NCI-H524 (cell line): ENCODE measurements around the gene RELB.
"Not testable (repeated sequence)": the region's sequence is repeated elsewhere in the genome, so short reads cannot be mapped to it uniquely, and the experiment has no call there.

ENCODE experiments used
- DNase-seq, 2 experiments: peaks; one replicate each; lab custom pipeline; 2025; lab: John Stamatoyannopoulos, UW

Gene RELB

GRCh38 chr19:44987148-44987675, 14.1 kb upstream of the RELB start:
- no peak for DNase-seq

DNA sequence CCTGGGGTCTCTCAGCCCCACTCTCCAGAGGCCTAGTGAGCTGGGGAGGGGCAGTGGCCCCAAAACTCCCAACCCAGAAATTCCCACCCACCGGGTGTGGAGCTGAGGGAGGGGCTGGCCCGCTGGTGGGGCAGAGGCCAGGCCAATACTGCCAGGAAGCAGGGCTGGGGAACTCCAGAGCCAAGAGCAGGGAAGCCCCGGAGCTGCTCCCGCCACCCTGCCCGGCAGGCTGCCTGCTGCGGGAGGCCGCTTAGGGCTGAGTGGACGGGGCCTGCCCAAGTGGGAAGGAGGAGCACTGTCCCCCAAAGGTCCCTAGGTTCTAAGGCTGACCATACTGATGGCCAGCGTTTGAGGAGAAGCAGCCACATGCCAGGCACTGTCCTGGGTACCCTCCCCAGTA, 13.0 kb upstream of the RELB start:
- DNase-seq = no peak

DNA sequence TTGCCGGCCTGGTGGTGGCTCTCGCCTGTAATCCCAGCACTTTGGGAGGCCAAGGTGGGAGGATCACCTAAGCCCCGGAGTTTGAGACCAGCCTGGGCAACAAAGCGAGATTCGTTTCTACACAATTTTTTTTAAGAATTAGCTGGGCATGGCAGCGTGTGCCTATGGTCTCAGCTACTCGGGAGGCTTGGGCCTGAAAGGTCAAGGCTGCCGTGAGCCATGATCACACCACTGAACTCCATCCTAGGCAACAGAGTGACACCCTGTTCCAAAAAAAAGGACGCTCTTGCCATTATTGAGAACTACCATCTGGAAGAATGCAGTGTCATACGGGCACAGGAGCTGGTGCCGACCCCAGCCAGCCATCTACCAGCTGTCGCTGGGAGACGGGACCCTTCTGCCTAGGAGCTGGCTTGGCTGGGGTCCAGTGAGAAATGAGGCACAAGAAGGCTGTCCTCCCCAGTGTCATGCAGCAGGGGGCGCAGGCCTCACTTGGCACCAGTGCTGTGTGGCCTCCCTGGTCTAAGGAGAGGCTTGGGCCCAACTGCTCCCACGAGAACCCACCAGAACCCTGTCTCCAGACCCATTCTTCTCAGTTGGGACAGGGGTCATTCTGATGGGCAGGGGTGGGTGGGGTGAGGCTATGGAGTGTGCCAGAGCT, 12.2 kb upstream of the RELB start:
- DNase-seq = peak; percentile 81 to 84

GRCh38 chr19:44990459-44990858, 10.8 kb upstream of the RELB start:
- no peak for DNase-seq

DNA sequence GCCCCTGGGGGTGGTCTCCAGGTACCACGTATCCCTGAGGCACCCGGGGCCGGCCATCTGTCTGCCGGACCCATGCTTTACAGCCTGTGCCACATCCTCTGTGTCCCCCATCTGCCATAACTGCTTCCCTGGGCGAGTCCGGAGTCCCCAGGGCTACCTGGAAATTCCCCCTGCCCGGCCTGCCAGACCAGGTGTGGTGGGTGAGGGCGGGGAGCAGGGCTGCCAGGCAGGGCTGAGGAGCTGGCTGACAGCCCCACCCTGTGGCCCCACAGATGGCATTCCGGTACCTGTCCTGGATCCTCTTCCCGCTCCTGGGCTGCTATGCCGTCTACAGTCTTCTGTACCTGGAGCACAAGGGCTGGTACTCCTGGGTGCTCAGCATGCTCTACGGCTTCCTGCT, 10.3 kb upstream of the RELB start:
- DNase-seq = no peak

DNA sequence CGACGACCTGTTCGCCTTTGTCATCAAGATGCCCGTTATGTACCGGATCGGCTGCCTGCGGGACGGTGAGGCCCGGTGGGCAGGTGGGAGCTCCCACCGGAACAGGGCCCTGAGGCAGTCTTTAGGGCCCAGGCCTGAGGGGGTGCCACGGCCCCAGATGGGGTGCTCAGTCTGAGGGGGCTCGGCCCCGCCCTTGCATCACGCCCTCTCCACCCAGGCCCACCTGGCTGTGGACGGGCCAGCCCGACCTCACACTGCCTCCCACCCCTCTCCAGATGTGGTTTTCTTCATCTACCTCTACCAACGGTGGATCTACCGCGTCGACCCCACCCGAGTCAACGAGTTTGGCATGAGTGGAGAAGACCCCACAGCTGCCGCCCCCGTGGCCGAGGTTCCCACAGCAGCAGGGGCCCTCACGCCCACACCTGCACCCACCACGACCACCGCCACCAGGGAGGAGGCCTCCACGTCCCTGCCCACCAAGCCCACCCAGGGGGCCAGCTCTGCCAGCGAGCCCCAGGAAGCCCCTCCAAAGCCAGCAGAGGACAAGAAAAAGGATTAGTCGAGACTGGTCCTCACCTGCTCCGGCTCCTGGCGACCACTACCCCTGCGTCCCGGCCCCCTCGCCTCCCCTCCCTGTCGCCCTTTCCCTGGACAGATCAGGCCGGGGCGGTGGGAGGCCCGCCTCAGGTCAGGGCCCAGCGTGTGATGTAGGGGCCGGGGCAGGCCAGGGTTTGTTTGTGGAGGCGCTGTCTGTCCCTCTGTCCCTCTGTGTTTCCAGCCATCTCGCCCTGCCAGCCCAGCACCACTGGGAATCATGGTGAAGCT, 8.7 kb upstream of the RELB start:
- no peak for DNase-seq

DNA sequence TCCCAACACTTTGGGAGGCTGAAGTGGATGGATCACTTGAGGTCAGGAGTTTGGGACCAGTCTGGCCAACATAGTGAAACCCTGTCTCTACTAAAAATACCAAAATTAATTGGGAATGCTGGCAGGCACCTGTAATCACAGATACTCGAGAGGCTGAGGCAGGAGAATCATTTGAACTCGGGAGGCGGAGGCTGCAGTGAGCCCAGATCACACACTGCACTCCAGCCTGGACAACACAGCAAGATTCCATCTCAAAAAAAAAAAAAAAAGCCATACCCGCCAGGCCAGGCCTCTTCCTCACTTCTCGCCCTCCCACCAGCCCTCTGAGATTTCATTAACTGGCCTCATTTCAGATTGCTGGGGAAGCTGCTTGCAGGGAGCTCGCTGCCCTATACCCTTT, 7.7 kb upstream of the RELB start:
- no peak for DNase-seq

DNA sequence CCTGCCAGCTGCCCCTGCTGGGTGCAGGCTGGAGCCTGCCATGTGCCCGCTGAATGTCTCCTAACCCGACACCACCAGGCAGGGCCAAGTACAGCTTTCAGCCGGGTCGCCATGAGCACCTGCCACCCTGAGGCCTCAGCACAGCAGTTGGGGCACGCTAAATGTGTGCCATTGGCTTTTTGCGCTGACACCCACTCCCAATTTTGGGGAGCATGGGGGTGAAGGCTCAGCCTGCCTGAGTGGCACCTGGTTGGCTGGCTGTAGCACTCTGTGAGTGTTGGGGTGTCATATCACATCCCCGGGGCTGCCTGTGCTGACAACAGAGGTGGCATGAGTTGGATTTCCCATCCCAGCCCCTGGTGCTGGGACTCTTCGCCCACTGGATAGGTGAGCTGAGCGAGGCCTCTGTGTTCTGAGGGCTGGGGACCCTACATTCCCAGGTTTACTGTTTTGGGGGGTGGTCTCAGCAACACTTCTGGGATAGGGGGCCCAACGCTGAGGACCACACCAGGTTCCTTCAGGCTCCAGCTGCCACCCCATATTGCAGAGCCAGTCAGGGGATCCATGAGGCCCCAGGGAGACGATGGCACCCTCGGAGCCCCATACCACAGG, 7.2 kb upstream of the RELB start:
- DNase-seq = no peak

DNA sequence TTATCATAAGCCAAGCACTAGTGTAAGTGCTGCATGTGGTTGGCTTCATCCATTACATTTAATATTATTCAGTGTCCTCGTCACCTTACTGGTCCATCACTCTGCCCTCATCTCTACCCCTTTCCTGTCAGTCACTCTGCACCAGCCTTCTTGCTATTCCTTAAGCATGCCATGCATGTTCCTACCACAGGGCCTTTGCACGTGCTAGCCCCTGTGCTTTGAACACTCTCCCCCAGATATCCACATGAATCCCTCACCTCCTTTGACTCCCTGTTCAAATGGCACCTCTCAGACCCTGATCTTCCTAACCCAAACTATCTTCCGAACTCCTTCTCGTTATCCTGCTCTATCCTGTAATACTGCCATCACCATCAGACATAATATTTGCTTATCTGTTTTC, 3.2 kb upstream of the RELB start:
- no peak for DNase-seq

GRCh38 chr19:44999131-44999925, 1.9 kb upstream of the RELB start:
- DNase-seq = not testable (repeated sequence)

DNA sequence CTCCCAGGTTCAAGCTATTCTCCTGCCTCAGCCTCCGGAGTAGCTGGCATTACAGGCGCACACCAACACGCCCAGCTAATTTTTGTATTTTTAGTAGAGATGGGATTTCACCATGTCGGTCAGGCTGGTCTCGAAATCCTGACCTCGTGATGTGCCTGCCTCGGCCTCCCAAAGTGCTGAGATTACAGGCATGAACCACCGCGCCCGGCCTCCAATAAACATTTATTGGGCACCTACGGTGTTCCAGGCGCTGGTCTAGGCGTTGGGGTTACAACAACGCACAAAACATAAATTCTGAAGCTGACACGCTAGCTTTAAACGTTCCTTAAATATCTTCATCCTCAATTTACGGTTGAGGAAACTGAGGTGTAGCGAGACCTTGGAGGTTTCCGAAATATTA, 599 bp upstream of the RELB start:
- DNase-seq = not testable (repeated sequence)

DNA sequence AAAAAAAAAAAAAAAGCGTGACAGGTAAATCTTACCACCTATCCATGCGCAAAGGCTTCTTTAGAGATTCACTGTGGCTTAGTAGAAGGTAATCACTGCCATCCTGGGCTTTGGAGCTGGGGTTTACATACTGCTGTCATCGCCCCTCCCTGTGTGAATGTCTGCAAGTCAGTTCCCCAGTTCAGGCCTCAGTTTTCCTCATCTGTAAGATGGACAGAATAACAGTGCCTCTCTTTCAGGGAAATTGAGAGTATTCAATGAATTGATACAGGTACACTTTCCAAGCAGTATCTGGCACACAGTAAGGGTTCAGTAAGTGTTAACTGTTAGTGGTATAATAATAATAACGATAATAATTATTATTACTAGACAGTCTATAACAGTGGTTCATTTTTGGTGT, 2.2 kb downstream of the RELB start:
- no peak for DNase-seq

DNA sequence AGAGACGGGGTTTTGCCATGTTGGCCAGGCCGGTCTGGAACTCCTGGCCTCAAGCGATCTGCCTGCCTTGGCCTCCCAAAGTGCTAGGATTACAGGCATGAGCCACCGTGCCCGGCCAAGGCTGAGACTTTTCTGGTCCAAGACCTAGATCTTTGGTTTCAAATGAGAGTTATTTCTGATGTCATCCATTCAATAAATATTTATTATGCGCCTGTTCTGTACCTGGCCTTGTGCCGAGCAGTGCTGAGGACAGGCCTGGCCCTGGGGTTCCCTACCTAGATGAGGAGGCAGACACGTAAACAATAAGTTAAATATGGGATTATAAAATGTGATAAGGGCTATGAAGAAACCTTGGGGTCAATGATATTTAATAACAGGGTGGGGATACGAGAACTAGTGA, 4.5 kb downstream of the RELB start:
- DNase-seq = no peak

GRCh38 chr19:45008552-45008951, 7.3 kb downstream of the RELB start:
- DNase-seq = peak in 1 of 2 experiments; percentile 17

GRCh38 chr19:45009625-45010255, 8.5 kb downstream of the RELB start:
- no peak for DNase-seq

DNA sequence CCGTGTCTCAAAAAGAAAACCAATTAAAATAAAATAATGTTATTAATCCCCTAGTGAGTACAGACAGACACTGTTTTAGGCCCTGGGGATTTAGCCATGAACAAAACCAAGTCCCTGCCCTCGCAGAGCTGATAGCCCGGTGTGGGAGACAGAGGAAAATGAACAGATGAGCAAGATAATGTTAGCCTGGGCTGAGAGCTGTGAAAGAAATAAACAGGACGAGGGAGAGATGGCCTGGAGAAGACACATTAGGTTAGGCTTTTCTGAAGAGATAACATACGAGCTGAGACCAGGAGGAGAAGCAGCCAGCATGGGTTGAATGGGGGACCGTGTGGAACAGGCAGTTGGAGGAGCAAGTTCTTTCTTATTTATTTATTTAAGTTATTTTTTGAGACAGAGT, 9.0 kb downstream of the RELB start:
- no peak for DNase-seq

GRCh38 chr19:45011959-45012358, 10.7 kb downstream of the RELB start:
- DNase-seq = no peak

DNA sequence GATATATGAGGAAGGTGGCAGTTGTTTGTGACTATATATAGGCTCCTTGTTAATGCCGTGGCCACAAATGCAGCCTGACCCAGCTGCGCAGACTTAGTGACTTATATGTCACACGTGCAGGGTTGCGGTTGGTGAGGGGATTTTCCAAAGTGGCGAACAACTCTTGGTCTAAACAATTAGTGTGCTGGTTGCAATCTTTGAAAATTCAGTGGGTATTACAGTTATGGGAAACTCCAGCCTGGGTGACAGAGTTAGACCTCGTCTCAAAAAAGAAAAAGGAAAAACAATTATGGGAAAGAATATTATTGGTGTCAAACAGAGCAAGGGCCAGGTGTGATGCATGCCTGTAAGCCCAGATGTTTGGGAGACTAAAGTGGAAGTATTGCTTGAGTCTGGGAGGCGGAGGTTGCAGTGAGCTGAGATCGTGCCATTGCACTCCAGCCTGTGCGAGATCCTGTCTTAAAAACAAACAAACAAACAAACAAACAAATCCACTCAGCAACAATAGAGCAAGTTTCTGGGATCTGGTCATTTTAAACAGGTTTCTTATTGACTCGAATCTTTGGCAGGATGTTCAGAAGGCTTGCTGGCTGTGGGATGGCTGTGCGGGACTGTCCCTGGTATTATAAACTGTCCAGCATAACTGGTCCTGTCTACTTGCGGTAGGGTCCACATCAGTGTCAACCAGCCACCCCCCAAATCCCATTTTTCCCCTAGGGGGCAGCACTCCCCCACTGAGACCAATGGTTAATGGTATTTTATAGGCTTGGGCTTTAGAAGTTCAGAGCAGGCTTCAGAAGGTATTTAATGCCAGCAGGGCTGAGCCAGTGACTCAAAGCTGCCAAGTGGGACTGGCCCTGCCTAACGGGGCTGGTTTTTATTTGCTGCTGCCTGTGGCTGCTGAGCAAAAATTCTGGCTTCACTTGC, 15.4 kb downstream of the RELB start:
- DNase-seq = peak; percentile 56 to 72

DNA sequence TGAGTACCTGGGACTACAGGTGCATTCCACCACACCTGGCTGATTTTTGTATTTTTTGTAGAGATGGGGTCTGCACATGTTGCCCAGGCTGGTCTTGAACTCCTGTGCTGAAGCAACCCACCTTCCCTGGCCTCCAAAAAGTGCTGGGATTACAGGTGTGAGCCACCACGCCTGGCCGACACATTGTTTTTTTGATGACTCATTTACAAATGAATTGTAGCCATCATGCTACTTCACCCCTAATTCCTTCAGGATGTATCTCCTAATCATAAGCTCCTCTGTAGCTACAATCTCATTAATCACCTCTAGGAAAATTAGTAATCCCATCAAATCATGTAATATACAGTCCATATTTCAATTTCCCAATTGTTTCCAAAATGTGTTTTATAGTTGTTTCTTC, 17.9 kb downstream of the RELB start:
- DNase-seq = no peak

- DNase-seq = no peak
Observed at GRCh38 chr19:45020071-45020470, 18.8 kb downstream of the RELB start.

- no peak for DNase-seq
Observed at GRCh38 chr19:45021971-45022370, 20.7 kb downstream of the RELB start.
